ENCODE measurements around the gene EPB41.
"Not testable (repeated sequence)": the region's sequence is repeated elsewhere in the genome, so short reads cannot be mapped to it uniquely, and the experiment has no call there.

The EPB41 gene

GRCh38 chr1:29126198-29126597 is 211.8 kb downstream of the EPB41 start:
- DNase-seq (ENCODE audit: low read depth), result no peak
- no peak overlapping the region for H3K4me3 ChIP-seq (ENCODE audit: control insufficient read depth, low read depth, low read length)
- TF ChIP-seq CTCF (IDR thresholded peaks at IDR 0.05; ENCODE audit: control insufficient read depth, insufficient read depth, low read depth, low read length, missing control alignments), result no peak

- DNase-seq (ENCODE audit: low read depth), result no peak
- no peak for TF ChIP-seq CTCF (IDR thresholded peaks at IDR 0.05; ENCODE audit: control insufficient read depth, insufficient read depth, low read depth, low read length, missing control alignments)
- H3K4me3 ChIP-seq (ENCODE audit: control insufficient read depth, low read depth, low read length), result no peak overlapping the region
These were observed 214.4 kb downstream of the EPB41 start for GRCh38 chr1:29128739-29129138.

GRCh38 chr1:29129916-29130315 is 215.5 kb downstream of the EPB41 start:
- H3K4me3 ChIP-seq (ENCODE audit: control insufficient read depth, low read depth, low read length), result no peak overlapping the region
- no peak for TF ChIP-seq CTCF (IDR thresholded peaks at IDR 0.05; ENCODE audit: control insufficient read depth, insufficient read depth, low read depth, low read length, missing control alignments)
- DNase-seq (ENCODE audit: low read depth), result no peak

GRCh38 chr1:29131056-29131455 is 216.7 kb downstream of the EPB41 start:
- DNase-seq (ENCODE audit: low read depth); H3K4me3 ChIP-seq (ENCODE audit: control insufficient read depth, low read depth, low read length): not testable (repeated sequence)

GRCh38 chr1:29133861-29134694 is 219.7 kb downstream of the EPB41 start:
- TF ChIP-seq CTCF (IDR thresholded peaks at IDR 0.05; ENCODE audit: control insufficient read depth, insufficient read depth, low read depth, low read length, missing control alignments), result no peak
- no peak for DNase-seq (ENCODE audit: low read depth)
- H3K4me3 ChIP-seq (ENCODE audit: control insufficient read depth, low read depth, low read length), result no peak overlapping the region

GRCh38 chr1:29134695-29135028 is 220.3 kb downstream of the EPB41 start:
- no peak for TF ChIP-seq CTCF (IDR thresholded peaks at IDR 0.05; ENCODE audit: control insufficient read depth, insufficient read depth, low read depth, low read length, missing control alignments)
- no peak for DNase-seq (ENCODE audit: low read depth)
- no peak overlapping the region for H3K4me3 ChIP-seq (ENCODE audit: control insufficient read depth, low read depth, low read length)

- H3K4me3 ChIP-seq (ENCODE audit: control insufficient read depth, low read depth, low read length), result no peak overlapping the region
- TF ChIP-seq CTCF (IDR thresholded peaks at IDR 0.05; ENCODE audit: control insufficient read depth, insufficient read depth, low read depth, low read length, missing control alignments), result no peak
- DNase-seq (ENCODE audit: low read depth), result no peak
These were observed 222.1 kb downstream of the EPB41 start for GRCh38 chr1:29136391-29136915.

Measured in AG09309 (cell line).